Iris pigment epithelial cell (primary cell): ENCODE results near the gene SPESP1.
A peak's percentile ranks its signal among the peaks of the same experiment; 100 is the strongest.
"Not testable (repeated sequence)": the region's sequence is repeated elsewhere in the genome, so short reads cannot be mapped to it uniquely, and the experiment has no call there.

ENCODE experiments used
- DNase-seq: peaks from one replicate; pipeline ENCODE4 v3.0.0-alpha.2; 2011; ENCODE audit warnings: low read depth

The SPESP1 gene

DNA sequence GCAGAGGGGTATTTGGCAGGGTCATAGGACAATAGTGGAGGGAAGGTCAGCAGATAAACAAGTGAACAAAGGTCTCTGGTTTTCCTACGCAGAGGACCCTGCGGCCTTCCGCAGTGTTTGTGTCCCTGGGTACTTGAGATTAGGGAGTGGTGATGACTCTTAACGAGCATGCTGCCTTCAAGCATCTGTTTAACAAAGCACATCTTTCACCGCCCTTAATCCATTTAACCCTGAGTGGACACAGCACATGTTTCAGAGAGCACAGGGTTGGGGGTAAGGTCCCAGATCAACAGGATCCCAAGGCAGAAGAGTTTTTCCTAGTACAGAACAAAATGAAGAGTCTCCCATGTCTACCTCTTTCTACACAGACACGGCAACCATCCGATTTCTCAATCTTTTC is 33.4 kb downstream of the SPESP1 start:
- DNase-seq = not testable (repeated sequence)

DNA sequence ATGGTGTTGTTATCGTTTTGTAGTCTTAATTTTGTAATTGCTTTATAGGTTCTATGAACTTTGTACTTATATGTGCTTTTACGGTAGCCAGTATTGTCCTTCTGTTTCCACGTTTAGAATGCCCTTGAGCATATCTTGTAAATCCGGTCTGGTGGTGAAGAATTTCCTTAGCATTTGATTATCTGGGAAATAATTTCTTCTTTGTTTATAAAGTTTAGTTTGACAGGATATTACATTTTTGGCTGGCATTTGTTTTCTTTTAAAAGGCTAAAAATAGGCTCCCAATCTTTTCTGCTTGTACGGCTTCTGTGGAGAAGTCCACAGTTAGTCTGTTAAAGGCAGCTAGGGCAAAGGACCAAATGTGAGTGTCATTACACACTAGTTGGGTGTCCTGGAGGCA is 36.7 kb downstream of the SPESP1 start:
- DNase-seq = no peak

GRCh38 chr15:68967948-68968347 is 37.6 kb downstream of the SPESP1 start:
- no peak for DNase-seq

DNA sequence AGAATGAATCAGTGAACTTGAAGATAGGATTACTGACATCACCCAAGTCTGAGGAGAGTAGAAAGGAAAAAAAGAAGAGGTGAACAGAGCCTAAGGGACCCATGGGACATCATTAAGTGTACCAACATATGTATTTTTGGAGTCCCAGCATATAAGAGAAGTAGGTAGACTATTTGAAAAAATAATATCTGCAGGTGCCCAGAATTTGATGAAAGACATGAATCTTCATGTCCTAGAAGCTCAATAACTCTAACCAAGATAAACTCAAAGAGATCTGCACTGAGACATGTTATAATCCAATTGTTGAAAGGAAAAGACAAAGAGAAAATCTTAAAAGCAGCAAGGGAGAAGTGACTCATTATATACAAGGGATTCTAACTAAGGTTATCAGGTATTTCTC is 39.0 kb downstream of the SPESP1 start:
- DNase-seq = no peak

DNA sequence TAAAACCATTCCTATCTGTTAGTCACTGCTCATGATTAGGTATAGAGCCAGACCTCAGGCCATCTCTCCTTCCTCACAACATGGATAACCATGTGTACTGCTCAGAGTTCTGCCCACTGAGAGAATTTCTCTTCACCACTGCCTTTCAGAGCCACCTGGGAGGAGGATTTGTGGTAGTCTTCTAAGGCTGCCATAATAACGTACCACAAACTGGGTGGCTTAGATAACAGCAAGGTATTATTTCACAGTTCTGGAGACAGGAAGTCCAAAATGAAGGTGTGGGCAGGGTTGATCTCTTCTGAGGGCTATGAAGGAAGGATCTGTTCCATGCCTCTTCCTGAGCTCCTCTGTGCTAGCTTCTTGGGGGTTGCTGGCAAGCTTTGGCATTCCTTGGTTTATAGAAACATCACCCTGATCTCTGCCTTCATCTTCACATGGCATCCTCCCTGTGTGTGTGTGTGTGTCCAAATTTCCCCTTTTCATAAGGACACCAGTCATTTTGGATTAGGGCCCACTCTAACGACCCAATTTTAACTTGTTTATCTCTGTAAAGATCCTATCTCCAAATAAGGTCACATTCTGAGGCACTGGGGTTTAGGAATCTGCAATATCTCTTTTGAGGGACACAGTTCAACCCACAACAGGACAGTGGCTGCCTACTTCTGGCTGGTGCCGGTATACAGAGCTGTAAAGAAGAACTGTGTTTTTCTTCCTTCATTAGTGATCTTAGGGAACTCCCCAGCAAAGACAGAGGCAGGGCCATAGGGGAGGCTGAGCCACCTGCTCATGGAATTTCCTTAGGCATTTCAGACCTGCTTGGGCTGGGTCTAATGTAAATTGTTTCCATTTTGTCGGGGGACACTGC is 42.1 kb downstream of the SPESP1 start:
- no peak for DNase-seq

DNA sequence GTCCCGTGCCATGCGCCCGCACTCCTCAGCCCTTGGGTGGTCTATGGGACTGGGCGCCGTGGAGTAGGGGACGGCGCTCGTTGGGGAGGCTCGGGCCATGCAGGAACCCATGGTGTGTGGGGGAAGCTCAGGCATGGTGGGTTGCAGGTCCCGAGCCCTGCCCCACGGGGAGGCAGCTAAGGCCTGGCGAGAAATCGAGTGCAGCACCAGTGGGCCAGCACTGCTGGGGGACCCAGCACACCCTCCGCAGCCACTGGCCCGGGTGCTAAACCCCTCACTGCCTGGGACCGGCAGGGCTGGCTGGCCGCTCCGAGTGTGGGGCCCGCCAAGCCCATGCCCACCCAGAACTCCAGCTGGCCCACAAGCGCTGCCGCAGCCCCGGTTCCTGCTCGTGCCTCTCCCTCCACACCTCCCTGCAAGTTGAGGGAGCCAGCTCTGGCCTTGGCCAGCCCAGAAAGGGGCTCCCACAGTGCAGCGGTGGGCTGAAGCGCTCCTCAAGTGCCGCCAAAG is 45.4 kb downstream of the SPESP1 start:
- DNase-seq = not testable (repeated sequence)

DNA sequence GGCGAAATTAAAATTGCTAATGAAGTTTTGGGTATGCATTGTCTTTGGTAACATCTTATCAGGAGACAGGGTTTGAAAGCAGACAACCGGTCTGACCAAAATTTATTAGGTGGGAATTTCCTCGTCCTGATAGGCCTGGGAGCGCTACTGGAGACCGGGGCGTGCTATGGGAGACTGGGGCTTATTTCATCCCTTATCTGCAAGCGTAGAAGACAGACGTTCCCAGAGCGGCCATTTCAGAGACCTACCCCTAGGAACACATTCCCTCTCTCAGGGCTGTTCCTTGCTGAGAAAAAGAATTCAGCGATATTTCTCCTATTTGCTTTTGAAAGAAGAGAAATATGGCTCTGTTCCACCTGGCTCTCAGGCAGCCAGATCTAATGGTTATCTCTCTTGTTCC is 47.1 kb downstream of the SPESP1 start:
- not testable (repeated sequence) for DNase-seq

GRCh38 chr15:68979006-68979405 is 48.7 kb downstream of the SPESP1 start:
- no peak for DNase-seq

GRCh38 chr15:68979816-68980215 is 49.5 kb downstream of the SPESP1 start:
- no peak for DNase-seq

DNA sequence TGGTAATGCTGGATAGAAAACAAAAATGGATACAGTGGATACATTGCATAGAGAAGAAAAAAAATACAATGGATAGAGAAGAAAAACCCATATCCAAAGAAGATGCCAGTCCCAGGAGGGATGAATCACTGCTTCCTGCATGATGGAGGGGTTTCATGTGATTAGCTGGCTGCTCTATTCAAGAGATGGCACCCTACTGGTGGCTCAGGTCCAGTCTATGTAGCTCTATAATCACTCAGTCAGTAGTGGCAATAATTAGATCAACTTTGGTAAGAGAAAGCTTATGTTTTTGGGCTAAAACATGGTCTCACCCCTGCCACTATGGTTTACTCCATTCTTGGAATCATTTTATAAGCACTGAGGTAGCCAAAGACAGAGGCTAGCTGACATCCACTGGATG is 50.5 kb downstream of the SPESP1 start:
- DNase-seq = no peak

GRCh38 chr15:68981941-68982340 is 51.6 kb downstream of the SPESP1 start:
- DNase-seq = no peak

- peak; percentile 11 for DNase-seq
These were observed 52.7 kb downstream of the SPESP1 start for GRCh38 chr15:68982976-68983563.

GRCh38 chr15:68983961-68984481 is 53.7 kb downstream of the SPESP1 start:
- DNase-seq = peak; percentile 63

DNA sequence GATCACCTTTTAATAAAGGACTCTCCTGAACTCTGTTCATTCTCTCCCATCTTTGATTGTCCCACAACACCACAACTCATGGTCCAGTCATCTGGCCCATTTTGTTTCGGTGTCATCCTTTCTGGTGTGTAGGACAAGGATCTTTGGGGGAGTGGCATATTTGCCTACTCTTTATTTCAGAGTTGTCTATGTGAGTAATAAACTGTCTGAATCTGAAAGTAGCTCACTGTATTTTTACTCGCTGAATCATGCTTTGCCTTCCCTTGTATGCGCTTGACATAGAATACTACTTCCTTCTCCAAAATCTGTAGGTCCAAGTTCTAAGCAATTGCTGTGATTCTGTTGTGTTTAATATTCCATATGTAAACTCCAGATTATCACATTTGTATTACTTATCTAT is 54.3 kb downstream of the SPESP1 start:
- no peak for DNase-seq

DNA sequence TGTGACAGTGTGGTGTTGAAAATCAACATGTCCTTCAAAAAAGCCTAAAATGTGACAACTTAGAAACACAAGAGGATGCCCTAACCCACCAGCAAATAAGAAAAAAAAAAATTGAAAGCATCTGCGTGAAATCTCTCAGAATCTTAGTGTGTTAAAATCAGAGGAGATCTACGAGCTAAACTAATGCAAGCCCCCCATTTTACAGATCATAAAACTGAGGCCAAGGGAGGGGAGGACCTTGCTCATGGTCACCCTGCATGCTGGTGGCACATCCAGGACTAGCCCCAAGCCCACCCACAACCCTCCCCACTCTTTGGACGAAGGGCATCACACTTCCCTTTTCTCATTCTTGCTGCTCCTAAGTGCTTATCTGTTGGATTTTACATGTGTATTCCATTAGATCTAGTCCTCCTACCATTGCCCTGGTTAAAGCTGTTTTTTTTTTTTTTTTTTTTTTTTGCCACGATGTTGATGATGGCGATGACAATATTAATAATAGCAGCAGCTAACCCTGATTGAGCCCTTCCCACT is 55.1 kb downstream of the SPESP1 start:
- no peak for DNase-seq

DNA sequence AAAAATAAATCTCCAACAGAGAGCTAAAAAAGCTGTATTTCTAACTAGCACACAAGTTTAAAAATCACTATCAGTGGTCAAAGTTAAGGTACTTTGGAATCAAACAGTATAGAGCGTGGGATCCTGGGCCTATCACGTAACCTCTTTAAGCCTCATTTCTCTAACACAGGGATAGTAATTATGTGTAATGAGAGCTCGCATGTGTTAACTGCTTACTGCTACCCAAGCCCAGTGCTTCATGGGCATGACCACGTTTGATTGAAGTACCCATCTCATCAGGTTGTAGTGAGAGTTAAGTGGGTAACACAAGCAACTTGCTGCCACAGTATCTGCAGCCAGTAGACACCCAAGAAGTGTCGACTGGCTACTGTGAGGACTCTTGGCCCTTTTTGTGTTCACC is 56.0 kb downstream of the SPESP1 start:
- DNase-seq = no peak

DNA sequence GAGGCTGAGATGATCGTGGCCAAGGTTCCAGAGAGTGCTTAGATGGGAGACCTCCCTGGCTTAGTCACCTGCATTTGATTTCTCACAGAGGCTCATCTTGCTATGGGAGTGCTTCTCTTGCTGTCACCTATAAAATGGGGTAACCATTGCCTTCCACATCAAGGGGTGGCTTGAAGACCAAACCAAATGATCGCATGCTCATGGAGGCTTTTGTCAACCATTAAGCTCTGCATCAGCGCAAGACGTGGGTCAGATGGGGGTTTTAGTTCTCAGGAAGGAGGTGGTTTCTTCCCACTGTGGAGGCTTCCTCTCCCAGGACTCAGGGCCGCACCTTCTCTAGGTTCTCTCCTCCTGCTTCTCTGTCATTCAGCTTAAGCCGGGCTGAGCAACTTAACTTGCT is 56.8 kb downstream of the SPESP1 start:
- no peak for DNase-seq

GRCh38 chr15:68987676-68988075 is 57.4 kb downstream of the SPESP1 start:
- no peak for DNase-seq

- DNase-seq = no peak
These were observed 59.4 kb downstream of the SPESP1 start for GRCh38 chr15:68989541-68990230.

DNA sequence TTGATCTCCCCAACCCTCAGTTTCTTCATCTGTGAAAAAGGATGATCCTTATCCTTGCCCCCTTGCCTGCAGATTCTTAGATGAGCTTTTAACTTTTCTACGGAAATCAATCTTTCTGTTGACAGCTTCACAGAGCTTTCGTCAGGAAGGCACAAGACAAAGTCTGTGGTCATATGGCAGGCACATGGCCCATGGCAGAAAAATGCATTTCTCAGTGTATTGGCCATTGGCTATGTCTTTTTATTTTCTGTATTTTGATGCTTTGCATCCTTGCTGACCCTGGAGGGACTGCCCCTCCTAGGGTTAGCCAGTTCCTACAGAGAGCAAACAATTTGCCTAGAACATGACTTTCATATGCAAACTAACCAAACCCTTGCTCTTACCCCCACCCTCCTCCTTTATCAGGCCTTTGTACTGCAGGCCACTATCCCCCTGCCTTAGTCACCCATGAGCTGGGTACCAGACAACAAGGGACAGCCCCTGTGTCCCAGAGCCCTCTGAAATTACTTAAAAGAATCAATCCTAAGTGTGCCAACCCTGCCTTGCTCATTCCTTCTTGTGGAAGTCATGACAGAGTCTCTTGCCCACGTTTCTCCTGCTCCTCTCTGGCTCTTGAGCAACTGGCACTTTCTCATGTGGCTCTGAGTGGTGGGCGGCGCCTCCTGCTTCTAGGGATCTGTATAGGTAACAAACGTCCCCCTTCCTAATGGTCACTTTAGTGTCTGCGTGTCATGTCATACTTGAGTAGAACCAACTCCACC is 60.1 kb downstream of the SPESP1 start:
- DNase-seq = no peak

- no peak for DNase-seq
These were observed 60.7 kb downstream of the SPESP1 start for GRCh38 chr15:68990992-68991500.
